HepG2 (cell line): ENCODE data around the gene PHF10. TPM values are rescaled to one million over a fixed set of nuclear protein-coding genes. Genes with fewer than 3 reads are reported as not detected.
A peak's percentile ranks its signal among the peaks of the same experiment; 100 is the strongest.

Experiments used
- DR1 ChIP-seq: sonication (generic); formaldehyde crosslinking; IDR thresholded peaks from 2 replicates; pipeline ENCODE4 v1.8.0; 2021; ENCODE audit warnings: mild to moderate bottlenecking, missing genetic modification reagents, inconsistent platforms
- HNRNPH1 ChIP-seq: fragments of 200-400 bp; formaldehyde crosslinking; optimal IDR thresholded peaks from 2 replicates; pipeline ENCODE3; 2017; ENCODE audit warnings: mild to moderate bottlenecking, low read depth, low read length
- RBM39 ChIP-seq: fragments of 200-400 bp; formaldehyde crosslinking; IDR thresholded peaks from one replicate; pipeline ENCODE4 v1.6.1; 2018; ENCODE audit warnings: antibody characterized with exemption, mild to moderate bottlenecking, low read depth, low read length; ENCODE audit not compliant: poor library complexity, severe bottlenecking
- SP1 ChIP-seq, 2 experiments: fragments of 450-650 bp in 1 of 2; sonication (generic) in 1 of 2; formaldehyde crosslinking in 1 of 2; IDR thresholded peaks; 2 replicates each; pipeline versions ENCODE4 v1.4.0 to v1.6.1; 2016 to 2020; ENCODE audit warnings: missing genetic modification reagents in 1 of 2
- ZBTB4 ChIP-seq: sonication (generic); formaldehyde crosslinking; IDR thresholded peaks from 2 replicates; pipeline ENCODE4 v1.4.0; 2020; ENCODE audit warnings: missing genetic modification reagents, mild to moderate bottlenecking, borderline replicate concordance
- ZFX ChIP-seq: sonication (generic); formaldehyde crosslinking; IDR thresholded peaks from 2 replicates; pipeline ENCODE4 v1.4.0; 2020; ENCODE audit warnings: mild to moderate bottlenecking, low read depth, missing genetic modification reagents, moderate library complexity
- ZNF18 ChIP-seq: sonication (generic); formaldehyde crosslinking; IDR thresholded peaks from 2 replicates; pipeline ENCODE4 v1.8.0; 2022; ENCODE audit warnings: mild to moderate bottlenecking, missing genetic modification reagents; ENCODE audit not compliant: insufficient replicate concordance
- ZNF224 ChIP-seq: sonication (generic); formaldehyde crosslinking; IDR thresholded peaks from 2 replicates; pipeline ENCODE4 v1.5.0; 2020; ENCODE audit warnings: mild to moderate bottlenecking, missing genetic modification reagents
- ZNF282 ChIP-seq: fragments of 450-650 bp; IDR thresholded peaks from 2 replicates; pipeline ENCODE4 v1.6.1; 2018; ENCODE audit not compliant: partially characterized antibody
- ZNF430 ChIP-seq: sonication (generic); formaldehyde crosslinking; IDR thresholded peaks from 2 replicates; pipeline ENCODE4 v1.9.0; 2021; ENCODE audit warnings: mild to moderate bottlenecking, missing genetic modification reagents
- ZNF501 ChIP-seq: sonication (generic); formaldehyde crosslinking; IDR thresholded peaks from 2 replicates; pipeline ENCODE4 v1.5.1; 2020; ENCODE audit warnings: mild to moderate bottlenecking, moderate library complexity, missing genetic modification reagents
- ZNF530 ChIP-seq: sonication (generic); formaldehyde crosslinking; IDR thresholded peaks from 2 replicates; pipeline ENCODE4 v1.5.0; 2020; ENCODE audit warnings: low read depth, mild to moderate bottlenecking, missing genetic modification reagents
- ZNF773 ChIP-seq: sonication (generic); formaldehyde crosslinking; IDR thresholded peaks from 2 replicates; pipeline ENCODE4 v1.4.0; 2020; ENCODE audit warnings: missing genetic modification reagents, borderline replicate concordance
- ZNF781 ChIP-seq: sonication (generic); formaldehyde crosslinking; IDR thresholded peaks from 2 replicates; pipeline ENCODE4 v1.5.1; 2020; ENCODE audit warnings: borderline replicate concordance, mild to moderate bottlenecking, missing genetic modification reagents; ENCODE audit errors: not compliant biosample characterization
- ZNF850 ChIP-seq: sonication (generic); formaldehyde crosslinking; conservative IDR thresholded peaks from 2 replicates; pipeline ENCODE4 v1.9.0; 2021; ENCODE audit warnings: mild to moderate bottlenecking, missing genetic modification reagents
- polyA plus RNA-seq, 8 experiments: library from polyadenylated mRNA; depleted of rRNA in 3 of 8; stranded (reverse) in 7 of 8; unstranded in 1 of 8; fragments of >200 nt; fragmentation: Illumina TruSeq in 4 of 8; extraction: Trizol in 4 of 8; gene quantifications; 2 replicates each; pipeline versions ENCODE4 v1.2.1 to v1.2.3, GENCODE V29; 2011 to 2016; ENCODE audit warnings: low read depth in 4 of 8, missing spikeins in 1 of 8, mixed read lengths in 1 of 8; ENCODE audit not compliant: insufficient read depth in 1 of 8
- total RNA-seq, 5 experiments: library from RNA; depleted of rRNA; stranded (reverse); fragments of >200 nt; fragmentation: Illumina TruSeq; extraction: Trizol; gene quantifications; 2 replicates each; pipeline ENCODE4 v1.2.3, GENCODE V29; 2016; ENCODE audit warnings: low read depth in 1 of 5
- TF ChIP-seq, protein P1 (sequence below): sonication (generic); formaldehyde crosslinking; IDR thresholded peaks from 2 replicates; pipeline ENCODE4 v1.4.0; 2020; ENCODE audit warnings: missing genetic modification reagents
- TF ChIP-seq, protein P2 (sequence below): sonication (generic); formaldehyde crosslinking; IDR thresholded peaks from 2 replicates; pipeline ENCODE4 v1.4.0; 2020; ENCODE audit warnings: mild to moderate bottlenecking, missing genetic modification reagents

Gene PHF10
- total and polyA plus RNA-seq, 2 of the 13 experiments (the other 11 are each of a cell fraction or from before 2014, with no cell fraction given) = 42.1 to 84.1 TPM

DNA sequence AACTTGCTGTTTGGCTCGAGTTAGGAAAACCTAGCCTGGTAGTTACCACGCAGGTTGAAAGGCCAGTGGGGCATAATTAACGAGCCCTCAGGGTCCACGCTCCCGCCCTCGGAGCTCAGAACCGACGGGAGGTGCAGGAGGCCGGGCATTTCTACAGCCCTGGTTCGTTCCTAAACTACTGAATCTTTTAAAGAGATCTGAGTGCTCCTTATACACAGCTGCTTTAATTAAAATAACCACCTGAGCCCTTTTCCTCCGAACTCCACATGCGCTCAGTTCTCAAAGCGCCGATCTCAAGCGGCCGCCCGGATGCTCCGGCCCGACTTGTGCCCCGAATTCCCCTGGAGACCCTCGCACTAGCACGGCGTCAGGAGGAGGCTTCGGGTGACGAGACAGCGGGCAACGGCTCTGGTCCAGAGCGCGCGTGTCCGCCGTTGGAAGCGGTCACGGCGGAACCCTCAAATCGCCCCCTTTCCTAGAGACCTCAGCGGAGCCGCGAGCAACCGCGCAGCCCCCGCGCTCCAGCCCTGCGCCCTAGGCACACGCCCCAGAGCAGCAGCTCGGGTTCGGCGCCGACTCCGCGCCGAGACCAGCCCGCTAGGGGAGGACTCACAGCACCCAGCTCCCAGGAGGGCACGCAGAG is 22.9 kb downstream of the PHF10 start (continued):
- TF ChIP-seq ZBTB4 (CRISPR knock-in tag) = no peak
- peak; percentile 19; the same call in 1 of the 2 replicates for TF ChIP-seq ZNF530 (CRISPR knock-in tag)
- TF ChIP-seq ZNF224 = no peak; the same call in 1 of the 2 replicates
- TF ChIP-seq, protein P1, sequence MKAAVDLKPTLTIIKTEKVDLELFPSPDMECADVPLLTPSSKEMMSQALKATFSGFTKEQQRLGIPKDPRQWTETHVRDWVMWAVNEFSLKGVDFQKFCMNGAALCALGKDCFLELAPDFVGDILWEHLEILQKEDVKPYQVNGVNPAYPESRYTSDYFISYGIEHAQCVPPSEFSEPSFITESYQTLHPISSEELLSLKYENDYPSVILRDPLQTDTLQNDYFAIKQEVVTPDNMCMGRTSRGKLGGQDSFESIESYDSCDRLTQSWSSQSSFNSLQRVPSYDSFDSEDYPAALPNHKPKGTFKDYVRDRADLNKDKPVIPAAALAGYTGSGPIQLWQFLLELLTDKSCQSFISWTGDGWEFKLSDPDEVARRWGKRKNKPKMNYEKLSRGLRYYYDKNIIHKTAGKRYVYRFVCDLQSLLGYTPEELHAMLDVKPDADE (CRISPR knock-in tag) = 0 out of 2 replicates have a peak, but pooled peaks have one; percentile 10
- TF ChIP-seq SP1 (IDR thresholded peaks at IDR 0.05) = no peak
- no peak for TF ChIP-seq SP1 (CRISPR knock-in tag; IDR thresholded peaks at IDR 0.05)
- peak; percentile 61; the same call in 1 of the 2 replicates for TF ChIP-seq ZNF773 (CRISPR knock-in tag)
- TF ChIP-seq ZNF501 (CRISPR knock-in tag) = 0 out of 2 replicates have a peak, but pooled peaks have one; percentile 30
- peak; percentile 92; the same call in 1 of the 2 replicates for TF ChIP-seq ZNF850 (CRISPR knock-in tag)
- TF ChIP-seq DR1 (CRISPR knock-in tag) = no peak
- TF ChIP-seq ZNF282 = no peak
- TF ChIP-seq HNRNPH1 = no peak
- peak; percentile 65 for TF ChIP-seq ZNF18 (CRISPR knock-in tag)
- TF ChIP-seq, protein P2, sequence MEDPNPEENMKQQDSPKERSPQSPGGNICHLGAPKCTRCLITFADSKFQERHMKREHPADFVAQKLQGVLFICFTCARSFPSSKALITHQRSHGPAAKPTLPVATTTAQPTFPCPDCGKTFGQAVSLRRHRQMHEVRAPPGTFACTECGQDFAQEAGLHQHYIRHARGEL (CRISPR knock-in tag) = 0 out of 2 replicates have a peak, but pooled peaks have one; percentile 34
- TF ChIP-seq ZNF430 (CRISPR knock-in tag) = peak; percentile 68; the same call in 1 of the 2 replicates
- TF ChIP-seq ZFX (CRISPR knock-in tag) = no peak
- no peak for TF ChIP-seq ZNF781 (CRISPR knock-in tag)
- TF ChIP-seq RBM39 = peak; percentile 62
